PFSK-1 (cell line): ENCODE measurements around the gene S100A13.

Source experiments
- FOXP2 ChIP-seq: optimal IDR thresholded peaks from 2 replicates; pipeline ENCODE3; 2011; ENCODE audit warnings: borderline replicate concordance, control low read depth, inconsistent platforms; ENCODE audit not compliant: insufficient read depth; ENCODE audit errors: extremely low read length, extremely low read depth
- POLR2AphosphoS5 ChIP-seq: IDR thresholded peaks from 2 replicates; pipeline ENCODE4 v1.6.1; 2012; ENCODE audit warnings: low read depth, mild to moderate bottlenecking, control low read depth, low read length, moderate library complexity
- REST ChIP-seq, 2 experiments: IDR thresholded peaks; 2 replicates each; pipeline versions ENCODE4 v1.6.1 to v1.8.0; 2011 to 2012; ENCODE audit warnings: low read depth in 2 of 2, low read length in 2 of 2, control low read depth in 1 of 2, inconsistent platforms in 1 of 2, mild to moderate bottlenecking in 1 of 2, moderate library complexity in 1 of 2; ENCODE audit not compliant: insufficient read depth in 1 of 2
- SIN3A ChIP-seq: IDR thresholded peaks from 2 replicates; pipeline ENCODE4 v1.6.1; 2012; ENCODE audit warnings: mild to moderate bottlenecking, low read length, moderate library complexity, borderline replicate concordance; ENCODE audit not compliant: insufficient read depth
- TAF1 ChIP-seq: IDR thresholded peaks from 2 replicates; pipeline ENCODE4 v1.6.1; 2012; ENCODE audit warnings: low read length, control low read depth, borderline replicate concordance; ENCODE audit not compliant: insufficient read depth

Gene S100A13

GRCh38 chr1:153583976-153584375 lies 43.3 kb downstream of the S100A13 start:
- no peak for TF ChIP-seq SIN3A
- no peak for TF ChIP-seq TAF1
- no peak for TF ChIP-seq FOXP2
- no peak for TF ChIP-seq POLR2AphosphoS5
- TF ChIP-seq REST (IDR thresholded peaks at IDR 0.05; ENCODE audit: insufficient read depth in 1 of 2, low read depth in 2 of 2, low read length in 2 of 2): no peak

- no peak for TF ChIP-seq POLR2AphosphoS5
- TF ChIP-seq REST (IDR thresholded peaks at IDR 0.05; ENCODE audit: insufficient read depth in 1 of 2, low read depth in 2 of 2, low read length in 2 of 2): no peak
- TF ChIP-seq FOXP2: no peak
- no peak for TF ChIP-seq SIN3A
- TF ChIP-seq TAF1: no peak
These were observed 48.4 kb downstream of the S100A13 start for GRCh38 chr1:153578936-153579335.

DNA sequence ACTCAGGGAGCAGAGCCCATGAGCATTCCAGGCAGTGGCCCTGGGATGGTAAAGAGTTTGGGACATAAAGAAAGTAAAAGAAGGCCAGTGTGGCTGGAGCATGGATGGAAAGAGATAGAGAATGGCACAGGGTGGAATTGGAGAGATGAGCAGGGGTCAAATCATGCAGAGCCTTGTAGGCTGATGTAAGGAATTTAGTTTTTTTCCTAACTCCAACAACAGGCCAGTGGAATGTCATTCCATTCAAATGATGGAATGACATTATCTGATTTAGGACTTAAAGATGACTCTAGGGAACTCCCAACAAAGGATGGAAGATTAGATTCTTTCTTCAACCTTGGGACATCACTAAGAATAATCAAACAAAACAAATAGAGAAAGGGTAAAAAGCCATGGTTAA lies 48.8 kb downstream of the S100A13 start:
- TF ChIP-seq SIN3A (no peak), POLR2AphosphoS5 (no peak), TAF1 (no peak), FOXP2 (no peak), REST (IDR thresholded peaks at IDR 0.05; ENCODE audit: insufficient read depth in 1 of 2, low read depth in 2 of 2, low read length in 2 of 2) (no peak)

DNA sequence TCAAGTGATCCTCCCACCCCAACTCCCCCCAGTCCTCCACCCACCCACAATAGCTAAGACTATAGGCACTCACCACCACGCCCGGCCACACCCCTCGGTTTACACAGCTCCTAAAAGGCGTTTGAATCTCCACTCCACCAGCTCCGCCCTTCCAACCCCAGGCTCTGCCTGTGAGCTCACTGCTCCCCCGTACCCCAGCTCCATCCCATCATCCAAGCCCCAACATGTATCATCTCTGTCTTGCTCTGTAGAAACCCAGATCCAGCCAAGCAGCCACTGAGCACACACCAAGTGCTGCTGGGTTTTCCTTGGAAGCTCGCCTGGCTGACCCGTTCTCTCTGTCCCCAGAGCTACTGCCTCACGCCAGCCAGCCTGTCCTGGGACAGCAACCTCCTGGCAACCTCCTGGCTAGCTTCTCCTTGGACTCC lies 49.7 kb downstream of the S100A13 start:
- no peak for TF ChIP-seq REST (IDR thresholded peaks at IDR 0.05; ENCODE audit: insufficient read depth in 1 of 2, low read depth in 2 of 2, low read length in 2 of 2)
- no peak for TF ChIP-seq FOXP2
- TF ChIP-seq SIN3A: no peak
- no peak for TF ChIP-seq TAF1
- TF ChIP-seq POLR2AphosphoS5: no peak

GRCh38 chr1:153577138-153577537 lies 50.2 kb downstream of the S100A13 start:
- TF ChIP-seq REST (IDR thresholded peaks at IDR 0.05; ENCODE audit: insufficient read depth in 1 of 2, low read depth in 2 of 2, low read length in 2 of 2) (no peak), TAF1 (no peak), SIN3A (no peak), POLR2AphosphoS5 (no peak), FOXP2 (no peak)
